Muscle of leg (tissue), 16 donors: Measurements from ENCODE around the gene TMEM253. TPM values are rescaled to one million over a fixed set of nuclear protein-coding genes. Genes with fewer than 3 reads are reported as not detected.

Source experiments
- DNase-seq: peaks from one replicate; pipeline ENCODE4 v3.0.0; 2013
- H3K27ac ChIP-seq: one replicate; pipeline ENCODE4 v1.5.1; 2013; ENCODE audit warnings: mild to moderate bottlenecking, low read length, control low read depth
- H3K27me3 ChIP-seq: one replicate; pipeline ENCODE4 v1.6.1; 2013; ENCODE audit warnings: low read length; ENCODE audit not compliant: control insufficient read depth, insufficient read depth
- H3K36me3 ChIP-seq: one replicate; pipeline ENCODE4 v1.6.1; 2013; ENCODE audit warnings: low read length; ENCODE audit not compliant: control insufficient read depth, insufficient read depth
- H3K4me1 ChIP-seq: one replicate; pipeline ENCODE4 v1.6.1; 2013; ENCODE audit warnings: low read length; ENCODE audit not compliant: control insufficient read depth, insufficient read depth
- H3K4me3 ChIP-seq: one replicate; pipeline ENCODE4 v1.5.1; 2013; ENCODE audit warnings: low read length, control low read depth
- H3K9me3 ChIP-seq: replicated peaks from 2 replicates; pipeline ENCODE4 v1.6.1; 2013; ENCODE audit warnings: low read depth, low read length; ENCODE audit not compliant: control insufficient read depth
- WGBS: methylation state at CpG from one replicate; pipeline ENCODE4 v1.1.5; 2013; ENCODE audit warnings: missing lambda C conversion rate; ENCODE audit not compliant: insufficient coverage; 5-methylcytosine and 5-hydroxymethylcytosine counted together
- long read RNA-seq, 11 donors: transcript quantifications; one replicate each; lab custom pipeline, GENCODE V29; 2026
- polyA plus RNA-seq, 8 donors: library from polyadenylated mRNA; unstranded; fragments of 120-200 nt; gene quantifications; one replicate each; pipeline versions ENCODE4 v1.2.1 to v1.2.3, GENCODE V29; 2013; ENCODE audit warnings: inconsistent platforms in 1 of 8, low replicate concordance in 1 of 8; ENCODE audit not compliant: insufficient read length in 8 of 8, insufficient read depth in 1 of 8
- total RNA-seq: library from RNA; stranded (reverse); fragments of 120-200 nt; gene quantifications from one replicate; pipeline ENCODE4 v1.2.4, GENCODE V29; 2013

Gene TMEM253
- total RNA-seq (0.31 TPM), polyA plus RNA-seq (1 to 10 TPM in 2 of 8 donors, under 1 TPM in 6; 0.29 to 1.4 (median 0.71) TPM)
- long read RNA-seq, donor 1 = 0 reads
- long read RNA-seq, donor 2 = 0 reads
- long read RNA-seq, donor 3 = 0 reads
- long read RNA-seq, donor 4 = 0 reads
- long read RNA-seq, donor 5 = 0 reads
- long read RNA-seq, donor 6 = 0 reads
- long read RNA-seq, donor 7 = 0 reads
- long read RNA-seq, donor 8 = 0 reads
- long read RNA-seq, donor 9 = 0 reads
- long read RNA-seq, donor 10 = 0 reads
- long read RNA-seq, donor 11 = 0 reads

GRCh38 chr14:21100931-21101330 is at the start of gene TMEM253:
TSS of gene TMEM253 (plus strand) at chr14:21101066. CDS start at chr14:21101344, 278 bp downstream.
- H3K4me3 ChIP-seq = no peak within 1 kb of the TSS
- H3K9me3 ChIP-seq = no peaks in the 10 kb centered on the region
- no peaks in the 10 kb centered on the region for H3K36me3 ChIP-seq
- peaks cover 44% of the 10 kb centered on the region for H3K4me1 ChIP-seq
- DNase-seq = no peak
- H3K27ac ChIP-seq = no peak within 1 kb of the TSS
- WGBS = no CpG with 5 or more reads among the region's 5 CpGs
- H3K27me3 ChIP-seq = no peaks in the 10 kb centered on the region

- 88% methylated on average over 16 of the region's 20 CpGs for WGBS
- Histone ChIP-seq H3K4me3 (no peak overlapping the region), H3K9me3 (no peaks in the 10 kb centered on the region), H3K4me1 (peaks cover 17% of the 10 kb centered on the region), H3K27me3 (no peaks in the 10 kb centered on the region), H3K36me3 (no peaks in the 10 kb centered on the region), H3K27ac (no peak overlapping the region)
- DNase-seq = no peak
These were observed 47.4 kb upstream of the TMEM253 start for GRCh38 chr14:21053184-21054122.

- no peak for DNase-seq
- Histone ChIP-seq H3K27me3 (no peaks in the 10 kb centered on the region), H3K4me3 (no peak overlapping the region), H3K4me1 (peaks cover 21% of the 10 kb centered on the region), H3K9me3 (no peaks in the 10 kb centered on the region), H3K36me3 (no peaks in the 10 kb centered on the region), H3K27ac (no peak overlapping the region)
- no CpG with 5 or more reads among the region's 3 CpGs for WGBS
These were observed 46.6 kb upstream of the TMEM253 start for GRCh38 chr14:21054123-21054767.

GRCh38 chr14:21054768-21055145 is 46.1 kb upstream of the TMEM253 start:
- peaks cover 21% of the 10 kb centered on the region for H3K4me1 ChIP-seq
- H3K9me3 ChIP-seq = no peaks in the 10 kb centered on the region
- no peaks in the 10 kb centered on the region for H3K27me3 ChIP-seq
- WGBS = no CpG with 5 or more reads among the region's 4 CpGs
- no peak for DNase-seq
- H3K36me3 ChIP-seq = no peaks in the 10 kb centered on the region
- no peak overlapping the region for H3K4me3 ChIP-seq
- H3K27ac ChIP-seq = no peak overlapping the region

- WGBS = 33% methylated on average over 1 of the region's 5 CpGs
- H3K4me3 ChIP-seq = no peak overlapping the region
- peak overlapping the region; percentile 0 for H3K27ac ChIP-seq
- no peaks in the 10 kb centered on the region for H3K27me3 ChIP-seq
- peaks cover 21% of the 10 kb centered on the region for H3K4me1 ChIP-seq
- H3K9me3 ChIP-seq = no peaks in the 10 kb centered on the region
- no peaks in the 10 kb centered on the region for H3K36me3 ChIP-seq
- DNase-seq = peak; percentile 57
These were observed 45.3 kb upstream of the TMEM253 start for GRCh38 chr14:21055432-21056117.

GRCh38 chr14:21056520-21057163 is 44.2 kb upstream of the TMEM253 start:
- H3K36me3 ChIP-seq = no peaks in the 10 kb centered on the region
- H3K27me3 ChIP-seq = peaks cover 2% of the 10 kb centered on the region
- peaks cover 21% of the 10 kb centered on the region for H3K4me1 ChIP-seq
- H3K9me3 ChIP-seq = no peaks in the 10 kb centered on the region
- WGBS = 27% methylated on average over 3 of the region's 10 CpGs
- DNase-seq = peak; percentile 70
- H3K27ac ChIP-seq = no peak overlapping the region
- no peak overlapping the region for H3K4me3 ChIP-seq

GRCh38 chr14:21057803-21058675 is 42.8 kb upstream of the TMEM253 start, which contains the start of gene RNASE8:
TSS of gene RNASE8 (plus strand) at chr14:21057822. CDS start at chr14:21057893, 71 bp downstream.
- peaks cover 21% of the 10 kb centered on the region for H3K4me1 ChIP-seq
- no peak for DNase-seq

GRCh38 chr14:21058903-21059302 is 42.0 kb upstream of the TMEM253 start:
- H3K27ac ChIP-seq = no peak overlapping the region
- 80% methylated on average over 3 of the region's 5 CpGs for WGBS
- H3K9me3 ChIP-seq = no peaks in the 10 kb centered on the region
- DNase-seq = no peak
- H3K27me3 ChIP-seq = peaks cover 2% of the 10 kb centered on the region
- H3K4me3 ChIP-seq = no peak overlapping the region
- H3K36me3 ChIP-seq = no peaks in the 10 kb centered on the region
- H3K4me1 ChIP-seq = peaks cover 24% of the 10 kb centered on the region

More at GRCh38 chr14:21057803-21058675, 42.8 kb upstream of the TMEM253 start, which contains the start of gene RNASE8:
- H3K4me3 ChIP-seq = no peak within 1 kb of the TSS
- 57% methylated on average over 6 of the region's 8 CpGs for WGBS
- no peaks in the 10 kb centered on the region for H3K9me3 ChIP-seq
- peaks cover 2% of the 10 kb centered on the region for H3K27me3 ChIP-seq
- H3K36me3 ChIP-seq = no peaks in the 10 kb centered on the region
- H3K27ac ChIP-seq = no peak within 1 kb of the TSS
